Osteocyte (in vitro differentiated cells): Measurements from ENCODE around the gene ZNF382. TPM values are rescaled to one million over a fixed set of nuclear protein-coding genes. Genes with fewer than 3 reads are reported as not detected.

Experiments
- DNase-seq: peaks from one replicate; pipeline ENCODE4 v3.0.0; 2021; ENCODE audit warnings: mixed read lengths; ENCODE audit not compliant: unreplicated experiment; ENCODE audit errors: extremely low spot score
- H3K27ac Mint-ChIP-seq: one replicate; pipeline ENCODE4 v1.8.0; 2021; ENCODE audit warnings: mild to moderate bottlenecking, mixed read lengths; ENCODE audit not compliant: unreplicated experiment
- H3K27me3 Mint-ChIP-seq: one replicate; pipeline ENCODE4 v1.8.0; 2021; ENCODE audit warnings: mixed read lengths; ENCODE audit not compliant: unreplicated experiment
- H3K36me3 Mint-ChIP-seq: one replicate; pipeline ENCODE4 v1.8.0; 2021; ENCODE audit warnings: mixed read lengths; ENCODE audit not compliant: unreplicated experiment
- H3K4me1 Mint-ChIP-seq: one replicate; pipeline ENCODE4 v1.8.0; 2021; ENCODE audit warnings: mixed read lengths; ENCODE audit not compliant: unreplicated experiment
- H3K4me3 Mint-ChIP-seq: one replicate; pipeline ENCODE4 v1.8.0; 2021; ENCODE audit warnings: mild to moderate bottlenecking, moderate library complexity, mixed read lengths; ENCODE audit not compliant: unreplicated experiment
- H3K9me3 Mint-ChIP-seq: one replicate; pipeline ENCODE4 v1.8.0; 2021; ENCODE audit warnings: mixed read lengths; ENCODE audit not compliant: unreplicated experiment
- CTCF ChIP-seq: fragments of 200-600 bp; sonication (generic); IDR thresholded peaks from 2 replicates; pipeline ENCODE4 v1.5.0; 2021; ENCODE audit warnings: antibody characterized with exemption, mild to moderate bottlenecking, moderate library complexity
- total RNA-seq: library from RNA; stranded (reverse); gene quantifications from 2 replicates; pipeline ENCODE4 v1.2.1, GENCODE V29; 2021

The ZNF382 gene
- total RNA-seq, 1 donor from 2014 or later = 13.2 TPM

- H3K36me3 Mint-ChIP-seq = peaks cover 50% of the 10 kb centered on the region
- H3K4me1 Mint-ChIP-seq = peaks cover under 1% of the 10 kb centered on the region
- H3K4me3 Mint-ChIP-seq = no peak overlapping the region
- TF ChIP-seq CTCF = no peak
- peaks cover 40% of the 10 kb centered on the region for H3K9me3 Mint-ChIP-seq
- no peak overlapping the region for H3K27ac Mint-ChIP-seq
- no peak for DNase-seq
- H3K27me3 Mint-ChIP-seq = no peaks in the 10 kb centered on the region
Measured at GRCh38 chr19:36674201-36674600, 69.1 kb downstream of the ZNF382 start.

GRCh38 chr19:36679455-36679854 lies 74.3 kb downstream of the ZNF382 start:
- Mint-ChIP-seq H3K9me3 (peaks cover 19% of the 10 kb centered on the region), H3K4me1 (no peaks in the 10 kb centered on the region), H3K36me3 (peaks cover 54% of the 10 kb centered on the region)

More at GRCh38 chr19:36679455-36679854, 74.3 kb downstream of the ZNF382 start:
- Mint-ChIP-seq H3K27me3 (no peaks in the 10 kb centered on the region), H3K27ac (no peak overlapping the region), H3K4me3 (no peak overlapping the region)
- no peak for DNase-seq
- no peak for TF ChIP-seq CTCF

Other genes with a start within 250 kb of the ZNF382 start
- gene ZFP14, start 226.1 kb upstream of the ZNF382 start, total RNA-seq = 6.0 and 6.6 TPM in 2 replicates
- 8.9 TPM in 2 replicates for gene ZFP82, start 186.7 kb upstream of the ZNF382 start, total RNA-seq
- 12.1 and 13.2 TPM in 2 replicates for gene ZNF566, start 115.8 kb upstream of the ZNF382 start, total RNA-seq
- gene ZNF260, start 77.0 kb upstream of the ZNF382 start, total RNA-seq = 16.4 and 20.9 TPM in 2 replicates
- gene ZNF529, start 32.0 kb upstream of the ZNF382 start, total RNA-seq = 18.3 and 18.8 TPM in 2 replicates
- 10.3 and 10.7 TPM in 2 replicates for gene ZNF461, start 61.5 kb downstream of the ZNF382 start, total RNA-seq
- gene ZNF567, start 82.3 kb downstream of the ZNF382 start, total RNA-seq = 5.6 and 6.6 TPM in 2 replicates
- gene ZNF850, start 167.5 kb downstream of the ZNF382 start, total RNA-seq = 2.8 and 3.6 TPM in 2 replicates
- 10.1 and 10.3 TPM in 2 replicates for gene ZNF790, start 233.1 kb downstream of the ZNF382 start, total RNA-seq
- gene ZNF345, start 245.6 kb downstream of the ZNF382 start, total RNA-seq = 10.0 and 11.6 TPM in 2 replicates